Hepatocyte (in vitro differentiated cells): ENCODE measurements around the gene COQ2. TPM values are rescaled to one million over a fixed set of nuclear protein-coding genes. Genes with fewer than 3 reads are reported as not detected.

Experiments
- DNase-seq: peaks from one replicate; pipeline ENCODE4 v3.0.0-alpha.2; 2016; ENCODE audit warnings: low spot score
- H2AFZ ChIP-seq: fragments of 200-600 bp; sonication (generic); 2 replicates; pipeline ENCODE4 v1.6.0; 2016; ENCODE audit warnings: antibody characterized with exemption, mild to moderate bottlenecking
- H3K27ac ChIP-seq: fragments of 200-600 bp; sonication (generic); 2 replicates; pipeline ENCODE4 v1.5.1; 2016; ENCODE audit warnings: mild to moderate bottlenecking
- H3K27me3 ChIP-seq: fragments of 200-600 bp; sonication (generic); 2 replicates; pipeline ENCODE4 v1.6.1; 2016
- H3K36me3 ChIP-seq: fragments of 200-600 bp; sonication (generic); replicated peaks from 2 replicates; pipeline ENCODE4 v1.5.1; 2016; ENCODE audit warnings: low read depth; ENCODE audit not compliant: insufficient read depth
- H3K4me1 ChIP-seq: fragments of 200-600 bp; sonication (generic); 2 replicates; pipeline ENCODE4 v1.5.1; 2016; ENCODE audit warnings: mild to moderate bottlenecking, moderate library complexity; ENCODE audit not compliant: insufficient read depth
- H3K4me2 ChIP-seq: fragments of 200-600 bp; sonication (generic); 2 replicates; pipeline ENCODE4 v1.6.0; 2016
- H3K4me3 ChIP-seq: fragments of 200-600 bp; sonication (generic); 2 replicates; pipeline ENCODE4 v1.5.1; 2016; ENCODE audit warnings: mild to moderate bottlenecking
- H3K79me2 ChIP-seq: fragments of 200-600 bp; sonication (generic); 2 replicates; pipeline ENCODE4 v1.6.0; 2017; ENCODE audit warnings: mild to moderate bottlenecking
- H3K9me2 ChIP-seq: fragments of 200-600 bp; sonication (generic); replicated peaks from 2 replicates; pipeline ENCODE4 v1.6.0; 2017; ENCODE audit warnings: mild to moderate bottlenecking; ENCODE audit not compliant: insufficient read depth
- H3K9me3 ChIP-seq: fragments of 200-600 bp; sonication (generic); 2 replicates; pipeline ENCODE4 v1.5.1; 2016; ENCODE audit warnings: low read depth, mild to moderate bottlenecking
- H4K20me1 ChIP-seq: fragments of 200-600 bp; sonication (generic); 2 replicates; pipeline ENCODE4 v1.6.0; 2016; ENCODE audit warnings: mild to moderate bottlenecking; ENCODE audit not compliant: insufficient read depth, poor library complexity, severe bottlenecking
- CTCF ChIP-seq: fragments of 200-600 bp; sonication (generic); IDR thresholded peaks from 2 replicates; pipeline ENCODE4 v1.5.1; 2016; ENCODE audit warnings: antibody characterized with exemption, mild to moderate bottlenecking; ENCODE audit not compliant: poor library complexity
- EZH2 ChIP-seq: fragments of 200-600 bp; sonication (generic); IDR thresholded peaks from 2 replicates; pipeline ENCODE4 v1.6.1; 2016; ENCODE audit warnings: antibody characterized with exemption, mild to moderate bottlenecking, borderline replicate concordance
- EZH2phosphoT487 ChIP-seq: fragments of 200-600 bp; sonication (generic); IDR thresholded peaks from one replicate; pipeline ENCODE4 v1.6.1; 2018; ENCODE audit warnings: antibody characterized with exemption, mild to moderate bottlenecking, low read depth, moderate library complexity; ENCODE audit not compliant: unreplicated experiment, severe bottlenecking
- WGBS: methylation state at CpG from one replicate; pipeline ENCODE4 v1.1.6; 2016; ENCODE audit warnings: low lambda C conversion rate; ENCODE audit errors: missing lambda C conversion rate; 5-methylcytosine and 5-hydroxymethylcytosine counted together
- polyA plus RNA-seq: library from polyadenylated mRNA; unstranded; fragments of >200 nt; fragmentation: Nextera tagmentation; extraction: Ambion mirVana; gene quantifications from 2 replicates; pipeline ENCODE4 v1.2.1, GENCODE V29; 2016
- total RNA-seq: library from RNA; depleted of rRNA; stranded (reverse); fragments of >200 nt; gene quantifications from 2 replicates; pipeline ENCODE4 v1.2.3, GENCODE V29; 2014

COQ2 gene
- total and polyA plus RNA-seq, 2 experiments from 2014 or later = 13.4 to 18.6 TPM

GRCh38 chr4:83257811-83258210 lies 26.8 kb downstream of the COQ2 start:
- H3K36me3 ChIP-seq = no peaks in the 10 kb centered on the region
- H3K4me2 ChIP-seq = no peak overlapping the region
- H3K4me1 ChIP-seq = peaks cover 12% of the 10 kb centered on the region
- DNase-seq = no peak
- no peaks in the 10 kb centered on the region for H4K20me1 ChIP-seq
- H3K79me2 ChIP-seq = no peaks in the 10 kb centered on the region
- no peak overlapping the region for H3K4me3 ChIP-seq
- no peak overlapping the region for H2AFZ ChIP-seq
- WGBS = 82% methylated on average over 7 of the region's 7 CpGs
- no peaks in the 10 kb centered on the region for H3K27me3 ChIP-seq
- no peaks in the 10 kb centered on the region for H3K9me2 ChIP-seq
- peak overlapping the region; percentile 78 for H3K27ac ChIP-seq
- no peaks in the 10 kb centered on the region for H3K9me3 ChIP-seq
- TF ChIP-seq EZH2phosphoT487 = no peak

GRCh38 chr4:83255584-83255983 lies 29.0 kb downstream of the COQ2 start:
- H4K20me1 ChIP-seq = no peaks in the 10 kb centered on the region
- H3K27ac ChIP-seq = peak overlapping the region; percentile 85
- no peaks in the 10 kb centered on the region for H3K79me2 ChIP-seq
- DNase-seq = peak; percentile 56
- no peaks in the 10 kb centered on the region for H3K9me2 ChIP-seq
- H3K36me3 ChIP-seq = no peaks in the 10 kb centered on the region
- no peak for TF ChIP-seq EZH2phosphoT487
- no peak for TF ChIP-seq EZH2
- no peak for TF ChIP-seq CTCF
- H3K4me3 ChIP-seq = no peak overlapping the region
- WGBS = 36% methylated on average over 1 of the region's 1 CpG
- no peaks in the 10 kb centered on the region for H3K9me3 ChIP-seq
- no peaks in the 10 kb centered on the region for H3K27me3 ChIP-seq
- H2AFZ ChIP-seq = no peak overlapping the region
- peaks cover 12% of the 10 kb centered on the region for H3K4me1 ChIP-seq
- H3K4me2 ChIP-seq = no peak overlapping the region

GRCh38 chr4:83252782-83253405 lies 31.7 kb downstream of the COQ2 start:
- Histone ChIP-seq H3K4me1 (peaks cover 15% of the 10 kb centered on the region), H3K4me2 (no peak overlapping the region), H3K27ac (no peak overlapping the region), H3K79me2 (no peaks in the 10 kb centered on the region), H3K36me3 (no peaks in the 10 kb centered on the region), H4K20me1 (no peaks in the 10 kb centered on the region), H3K4me3 (no peak overlapping the region), H3K9me2 (no peaks in the 10 kb centered on the region), H3K9me3 (no peaks in the 10 kb centered on the region), H2AFZ (no peak overlapping the region), H3K27me3 (no peaks in the 10 kb centered on the region)
- peak; percentile 76 for DNase-seq
- WGBS = 23% methylated on average over 7 of the region's 7 CpGs
- peak; percentile 49 for TF ChIP-seq CTCF
- no peak for TF ChIP-seq EZH2phosphoT487

DNA sequence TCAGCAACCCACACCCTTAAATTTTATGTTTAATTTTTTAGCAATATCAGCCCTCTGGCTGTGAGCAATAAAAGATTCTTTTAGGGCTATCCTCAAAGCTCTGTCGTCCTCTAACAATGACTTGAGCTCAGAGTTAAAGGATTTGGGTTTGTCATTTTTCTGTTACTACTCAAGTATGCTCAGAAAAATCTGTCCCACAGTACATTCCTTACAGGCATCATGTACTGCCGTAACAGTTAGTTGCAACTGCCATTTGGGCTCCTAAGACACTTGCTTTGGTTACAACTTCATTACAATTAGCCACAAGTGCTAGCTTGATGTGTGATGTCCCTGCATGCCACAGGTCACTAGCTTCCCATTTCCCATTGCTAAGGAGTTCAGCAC lies 33.2 kb downstream of the COQ2 start:
- Histone ChIP-seq H3K79me2 (no peaks in the 10 kb centered on the region), H3K4me2 (no peak overlapping the region)
- WGBS = 45% methylated on average over 2 of the region's 2 CpGs

More for the DNA sequence above, 33.2 kb downstream of the COQ2 start:
- no peaks in the 10 kb centered on the region for H3K9me3 ChIP-seq
- no peak overlapping the region for H3K27ac ChIP-seq
- H3K36me3 ChIP-seq = no peaks in the 10 kb centered on the region
- no peak for DNase-seq
- TF ChIP-seq EZH2phosphoT487 = no peak
- TF ChIP-seq CTCF = no peak
- TF ChIP-seq EZH2 = no peak
- H3K4me3 ChIP-seq = no peak overlapping the region
- peaks cover 14% of the 10 kb centered on the region for H3K4me1 ChIP-seq
- H4K20me1 ChIP-seq = no peaks in the 10 kb centered on the region
- H2AFZ ChIP-seq = no peak overlapping the region
- H3K27me3 ChIP-seq = no peaks in the 10 kb centered on the region
- H3K9me2 ChIP-seq = no peaks in the 10 kb centered on the region
